Endothelial cell (in vitro differentiated cells): Measurements from ENCODE around the gene TRAPPC12. TPM values are rescaled to one million over a fixed set of nuclear protein-coding genes. Genes with fewer than 3 reads are reported as not detected.

Experiments
- DNase-seq: peaks from one replicate; pipeline ENCODE4 v3.0.0; 2021; ENCODE audit warnings: low spot score
- H3K27ac Mint-ChIP-seq: one replicate; pipeline ENCODE4 v1.8.0; 2021; ENCODE audit warnings: mixed read lengths, inconsistent platforms; ENCODE audit not compliant: unreplicated experiment
- H3K27me3 Mint-ChIP-seq: one replicate; pipeline ENCODE4 v1.8.0; 2021; ENCODE audit warnings: mild to moderate bottlenecking, moderate library complexity, mixed read lengths, inconsistent platforms; ENCODE audit not compliant: unreplicated experiment
- H3K36me3 Mint-ChIP-seq: one replicate; pipeline ENCODE4 v1.8.0; 2021; ENCODE audit warnings: mild to moderate bottlenecking, low read depth, mixed read lengths, inconsistent platforms; ENCODE audit not compliant: unreplicated experiment
- H3K4me1 Mint-ChIP-seq: one replicate; pipeline ENCODE4 v1.8.0; 2021; ENCODE audit warnings: mild to moderate bottlenecking, mixed read lengths, inconsistent platforms; ENCODE audit not compliant: unreplicated experiment
- H3K4me3 Mint-ChIP-seq: one replicate; pipeline ENCODE4 v1.8.0; 2021; ENCODE audit warnings: mild to moderate bottlenecking, mixed read lengths, inconsistent platforms; ENCODE audit not compliant: unreplicated experiment
- H3K9me3 Mint-ChIP-seq: one replicate; pipeline ENCODE4 v1.8.0; 2021; ENCODE audit warnings: mixed read lengths, inconsistent platforms; ENCODE audit not compliant: unreplicated experiment
- CTCF ChIP-seq: fragments of 200-600 bp; sonication (generic); IDR thresholded peaks from one replicate; pipeline ENCODE4 v1.5.0; 2021; ENCODE audit warnings: antibody characterized with exemption; ENCODE audit not compliant: unreplicated experiment
- total RNA-seq: library from RNA; stranded (reverse); fragmentation: NEBNext Ultra II Directional; extraction: Animal tissue kit (Norgen Biotek cat#: 25700); gene quantifications from one replicate; pipeline ENCODE4 v1.2.1, GENCODE V29; 2021; ENCODE audit not compliant: unreplicated experiment

Gene TRAPPC12
- total RNA-seq, 1 donor from 2014 or later: 105 TPM

GRCh38 chr2:3475771-3476170 lies 96.3 kb downstream of the TRAPPC12 start:
- DNase-seq: no peak
- no peaks in the 10 kb centered on the region for H3K9me3 Mint-ChIP-seq
- no peak overlapping the region for H3K27ac Mint-ChIP-seq
- peaks cover 3% of the 10 kb centered on the region for H3K27me3 Mint-ChIP-seq
- peaks cover 25% of the 10 kb centered on the region for H3K36me3 Mint-ChIP-seq
- peaks cover 7% of the 10 kb centered on the region for H3K4me1 Mint-ChIP-seq
- TF ChIP-seq CTCF: no peak
- no peak overlapping the region for H3K4me3 Mint-ChIP-seq

DNA sequence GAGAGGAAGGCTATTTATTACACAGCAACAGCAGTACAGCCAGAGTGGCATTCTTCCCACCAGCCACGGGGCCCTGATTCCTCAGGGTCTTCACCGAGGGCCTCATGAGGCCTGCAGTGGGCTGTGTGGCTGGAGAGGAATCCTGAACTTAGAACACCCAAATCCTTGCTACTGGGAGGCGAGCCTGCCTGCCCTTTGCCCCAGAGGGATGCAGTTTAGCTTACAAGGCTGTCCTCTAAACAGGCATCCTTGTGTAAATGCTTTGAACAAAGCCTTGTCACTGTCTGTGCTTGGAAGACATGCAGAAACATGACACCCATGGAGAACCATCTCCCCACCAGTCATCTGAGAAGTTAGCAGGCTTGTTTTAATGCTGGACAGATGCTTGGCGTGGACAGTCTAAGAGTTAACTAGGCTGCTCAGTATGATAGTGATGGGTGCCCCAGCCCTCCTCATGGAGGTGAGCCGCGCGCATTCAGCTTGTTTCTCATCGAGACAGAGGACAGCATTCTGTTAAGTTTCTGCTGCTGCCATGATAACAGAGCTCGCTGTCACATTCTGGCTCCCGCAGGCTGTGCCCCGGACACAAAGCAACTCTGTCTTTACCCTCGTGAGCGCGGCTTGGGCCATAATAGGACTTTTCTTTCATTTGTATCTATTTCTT lies 97.0 kb downstream of the TRAPPC12 start:
- H3K36me3 Mint-ChIP-seq: peaks cover 24% of the 10 kb centered on the region
- no peaks in the 10 kb centered on the region for H3K9me3 Mint-ChIP-seq
- TF ChIP-seq CTCF: no peak
- H3K4me3 Mint-ChIP-seq: no peak overlapping the region
- DNase-seq: no peak
- peaks cover 3% of the 10 kb centered on the region for H3K27me3 Mint-ChIP-seq
- H3K4me1 Mint-ChIP-seq: peaks cover 7% of the 10 kb centered on the region
- H3K27ac Mint-ChIP-seq: no peak overlapping the region

- no peaks in the 10 kb centered on the region for H3K9me3 Mint-ChIP-seq
- peaks cover 24% of the 10 kb centered on the region for H3K36me3 Mint-ChIP-seq
- H3K4me3 Mint-ChIP-seq: no peak overlapping the region
- no peak for TF ChIP-seq CTCF
- peaks cover 4% of the 10 kb centered on the region for H3K27me3 Mint-ChIP-seq
- no peak for DNase-seq
- H3K27ac Mint-ChIP-seq: no peak overlapping the region
- peaks cover 7% of the 10 kb centered on the region for H3K4me1 Mint-ChIP-seq
These were observed 97.5 kb downstream of the TRAPPC12 start for GRCh38 chr2:3476985-3477327.

DNA sequence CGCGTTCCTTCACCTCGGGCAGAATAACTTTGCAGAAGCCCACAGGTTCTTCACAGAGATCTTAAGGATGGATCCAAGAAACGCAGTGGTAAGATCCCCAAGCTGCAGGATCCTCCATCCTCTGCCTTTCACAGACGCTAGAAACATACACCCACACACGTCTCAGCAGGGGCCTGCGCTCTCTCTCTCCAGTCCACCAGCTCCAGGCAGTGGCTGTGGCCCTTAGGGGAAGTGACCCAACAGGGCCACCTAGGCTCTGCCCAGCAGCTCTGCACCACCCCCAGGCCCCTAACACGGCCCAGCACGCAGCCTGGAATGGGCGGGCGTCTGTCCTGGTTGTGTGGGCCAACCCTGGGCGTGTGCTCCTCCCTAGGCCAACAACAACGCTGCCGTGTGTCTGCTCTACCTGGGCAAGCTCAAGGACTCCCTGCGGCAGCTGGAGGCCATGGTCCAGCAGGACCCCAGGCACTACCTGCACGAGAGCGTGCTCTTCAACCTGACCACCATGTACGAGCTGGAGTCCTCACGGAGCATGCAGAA lies 99.4 kb downstream of the TRAPPC12 start:
- Mint-ChIP-seq H3K27ac (no peak overlapping the region), H3K36me3 (peaks cover 19% of the 10 kb centered on the region), H3K4me1 (peaks cover 4% of the 10 kb centered on the region), H3K9me3 (no peaks in the 10 kb centered on the region), H3K4me3 (no peak overlapping the region), H3K27me3 (peaks cover 4% of the 10 kb centered on the region)
- no peak for TF ChIP-seq CTCF
- no peak for DNase-seq
